Prostate gland (tissue), 2 donors: ENCODE results near the gene FARP1. TPM values are rescaled to one million over a fixed set of nuclear protein-coding genes. Genes with fewer than 3 reads are reported as not detected.

Source experiments
- DNase-seq: peaks from one replicate; pipeline ENCODE4 v3.0.0-alpha.2; 2019; ENCODE audit warnings: low spot score
- H3K27ac ChIP-seq, 2 donors: fragments of 200-600 bp; sonication (generic); 2 replicates each; pipeline ENCODE4 v1.5.1; 2017 to 2019
- H3K27me3 ChIP-seq: fragments of 200-600 bp; sonication (generic); replicated peaks from 2 replicates; pipeline ENCODE4 v1.5.1; 2019; ENCODE audit not compliant: insufficient read depth
- H3K36me3 ChIP-seq, 2 donors: fragments of 200-600 bp; sonication (generic); 1 replicate in 1 of 2; 2 replicates in 1 of 2; pipeline versions ENCODE4 v1.5.1 to v1.8.1; 2017 to 2019
- H3K4me1 ChIP-seq: fragments of 200-600 bp; sonication (generic); replicated peaks from 2 replicates; pipeline ENCODE4 v1.5.1; 2019
- H3K4me3 ChIP-seq, 2 donors: fragments of 200-600 bp; sonication (generic); 2 replicates each; pipeline ENCODE4 v1.5.1; 2017 to 2019
- H3K9me3 ChIP-seq: fragments of 200-600 bp; sonication (generic); 2 replicates; pipeline ENCODE4 v1.5.1; 2017
- POLR2A ChIP-seq: fragments of 450-650 bp; IDR thresholded peaks from one replicate; pipeline ENCODE4 v1.6.1; 2016; ENCODE audit warnings: antibody characterized with exemption, mild to moderate bottlenecking
- POLR2AphosphoS5 ChIP-seq: sonication (generic); formaldehyde crosslinking; IDR thresholded peaks from one replicate; pipeline ENCODE4 v1.6.1; 2017; ENCODE audit warnings: antibody characterized with exemption
- WGBS: methylation state at CpG from one replicate; pipeline ENCODE4 v1.1.5; 2018; 5-methylcytosine and 5-hydroxymethylcytosine counted together
- intact Hi-C: fragments of 100-400 bp; cut with DNase I; formaldehyde crosslinking; loops from one replicate; pipeline ENCODE4 v1.14.2; 2022
- total RNA-seq, 2 donors: library from RNA; depleted of rRNA; stranded (reverse); fragments of >200 nt; gene quantifications; one replicate each; pipeline ENCODE4 v1.1.0, GENCODE V29; 2016
- TF ChIP-seq, protein P1 (sequence below), 4 experiments: fragments of 200-600 bp in 2 of 4; fragments of 450-650 bp in 2 of 4; sonication (generic) in 2 of 4; IDR thresholded peaks; 1 replicate in 3 of 4; 2 replicates in 1 of 4; pipeline ENCODE4 v1.5.1; 2016 to 2019; ENCODE audit warnings: antibody characterized with exemption in 4 of 4, mild to moderate bottlenecking in 2 of 4, moderate library complexity in 2 of 4

Gene FARP1
- total RNA-seq, 2 donors from 2014 or later: 70.6 to 77.5 TPM

GRCh38 chr13:98274921-98275487 lies 132.1 kb downstream of the FARP1 start:
- no peak for TF ChIP-seq POLR2AphosphoS5
- TF ChIP-seq, protein P1, sequence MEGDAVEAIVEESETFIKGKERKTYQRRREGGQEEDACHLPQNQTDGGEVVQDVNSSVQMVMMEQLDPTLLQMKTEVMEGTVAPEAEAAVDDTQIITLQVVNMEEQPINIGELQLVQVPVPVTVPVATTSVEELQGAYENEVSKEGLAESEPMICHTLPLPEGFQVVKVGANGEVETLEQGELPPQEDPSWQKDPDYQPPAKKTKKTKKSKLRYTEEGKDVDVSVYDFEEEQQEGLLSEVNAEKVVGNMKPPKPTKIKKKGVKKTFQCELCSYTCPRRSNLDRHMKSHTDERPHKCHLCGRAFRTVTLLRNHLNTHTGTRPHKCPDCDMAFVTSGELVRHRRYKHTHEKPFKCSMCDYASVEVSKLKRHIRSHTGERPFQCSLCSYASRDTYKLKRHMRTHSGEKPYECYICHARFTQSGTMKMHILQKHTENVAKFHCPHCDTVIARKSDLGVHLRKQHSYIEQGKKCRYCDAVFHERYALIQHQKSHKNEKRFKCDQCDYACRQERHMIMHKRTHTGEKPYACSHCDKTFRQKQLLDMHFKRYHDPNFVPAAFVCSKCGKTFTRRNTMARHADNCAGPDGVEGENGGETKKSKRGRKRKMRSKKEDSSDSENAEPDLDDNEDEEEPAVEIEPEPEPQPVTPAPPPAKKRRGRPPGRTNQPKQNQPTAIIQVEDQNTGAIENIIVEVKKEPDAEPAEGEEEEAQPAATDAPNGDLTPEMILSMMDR (IDR thresholded peaks at IDR 0.05): no peak
- no peak for TF ChIP-seq POLR2A
- Histone ChIP-seq H3K27ac (no peak overlapping the region), H3K4me1 (no peaks in the 10 kb centered on the region), H3K9me3 (no peaks in the 10 kb centered on the region), H3K36me3 (no peaks in the 10 kb centered on the region), H3K4me3 (no peak overlapping the region), H3K27me3 (no peaks in the 10 kb centered on the region)
- intact Hi-C loops: no loop called here
- WGBS: 62% methylated on average over 2 of the region's 2 CpGs
- no peak for DNase-seq

DNA sequence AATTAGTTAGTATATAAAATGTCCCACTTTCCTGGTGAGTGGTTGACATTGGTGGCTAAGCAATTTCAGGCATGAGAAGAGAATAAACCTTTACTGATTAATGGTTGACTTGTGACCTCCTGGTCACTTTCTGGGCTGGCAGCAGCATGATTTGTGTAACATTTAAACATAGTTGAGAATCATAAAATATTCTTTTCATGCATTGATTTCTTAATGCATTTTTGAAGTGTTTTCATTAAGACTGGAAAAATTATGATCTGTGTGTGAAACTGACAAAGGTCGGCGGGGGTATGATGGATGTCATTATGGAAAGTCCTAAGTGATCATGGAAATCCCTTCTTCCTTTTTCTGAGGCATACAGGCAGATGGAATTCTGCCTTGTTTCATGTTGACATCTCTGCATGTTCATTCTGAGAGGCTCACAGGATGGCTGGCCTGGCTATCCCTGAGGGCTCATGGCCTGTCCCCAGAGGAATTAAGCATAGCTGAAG lies 132.8 kb downstream of the FARP1 start:
- no peak overlapping the region for H3K27ac ChIP-seq
- no peak for DNase-seq
- H3K4me3 ChIP-seq: no peak overlapping the region
- TF ChIP-seq POLR2A: no peak
- TF ChIP-seq POLR2AphosphoS5: no peak
- TF ChIP-seq, protein P1 (IDR thresholded peaks at IDR 0.05): no peak
- intact Hi-C loops: no loop called here
- no peaks in the 10 kb centered on the region for H3K4me1 ChIP-seq
- 91% methylated on average over 2 of the region's 2 CpGs for WGBS
- no peaks in the 10 kb centered on the region for H3K36me3 ChIP-seq
- no peaks in the 10 kb centered on the region for H3K27me3 ChIP-seq
- no peaks in the 10 kb centered on the region for H3K9me3 ChIP-seq

- Histone ChIP-seq H3K9me3 (no peaks in the 10 kb centered on the region), H3K4me1 (no peaks in the 10 kb centered on the region), H3K4me3 (no peak overlapping the region), H3K36me3 (no peaks in the 10 kb centered on the region), H3K27ac (no peak overlapping the region), H3K27me3 (no peaks in the 10 kb centered on the region)
- TF ChIP-seq, protein P1 (IDR thresholded peaks at IDR 0.05): no peak
- TF ChIP-seq POLR2AphosphoS5: no peak
- TF ChIP-seq POLR2A: no peak
- no peak for DNase-seq
- WGBS: 76% methylated on average over 3 of the region's 3 CpGs
- intact Hi-C loops: no loop called here
Observed at GRCh38 chr13:98276486-98276885, 133.6 kb downstream of the FARP1 start.

- Histone ChIP-seq H3K4me3 (no peak overlapping the region), H3K36me3 (no peaks in the 10 kb centered on the region), H3K27me3 (no peaks in the 10 kb centered on the region), H3K4me1 (no peaks in the 10 kb centered on the region), H3K9me3 (no peaks in the 10 kb centered on the region), H3K27ac (no peak overlapping the region)
- no peak for DNase-seq
- TF ChIP-seq, protein P1 (IDR thresholded peaks at IDR 0.05): no peak
- TF ChIP-seq POLR2AphosphoS5: no peak
- no peak for TF ChIP-seq POLR2A
- intact Hi-C loops: no loop called here
- WGBS: 90% methylated on average over 6 of the region's 6 CpGs
Observed at GRCh38 chr13:98278068-98278724, 135.3 kb downstream of the FARP1 start.
